Uterus (tissue), 2 donors: Measurements from ENCODE around the gene UMODL1.

ENCODE experiments used
- CTCF ChIP-seq, 4 experiments: fragments of 200-600 bp in 2 of 4; fragments of 450-650 bp in 2 of 4; sonication (generic) in 2 of 4; IDR thresholded peaks; one replicate each; pipeline ENCODE4 v1.5.1; 2016 to 2019; ENCODE audit warnings: antibody characterized with exemption in 4 of 4, mild to moderate bottlenecking in 2 of 4, moderate library complexity in 1 of 4
- POLR2A ChIP-seq, 2 donors: fragments of 450-650 bp; IDR thresholded peaks; one replicate each; pipeline ENCODE4 v1.6.1; 2016; ENCODE audit warnings: antibody characterized with exemption in 2 of 2, mild to moderate bottlenecking in 1 of 2, moderate library complexity in 1 of 2

GRCh38 chr21:42158846-42159245 is 87.7 kb downstream of the UMODL1 start:
- TF ChIP-seq CTCF (IDR thresholded peaks at IDR 0.05) (no peak), POLR2A (IDR thresholded peaks at IDR 0.05) (no peak)
